ENCODE data around the gene RHOF.
"Not testable (repeated sequence)": the region's sequence is repeated elsewhere in the genome, so short reads cannot be mapped to it uniquely, and the experiment has no call there.

RHOF gene

GRCh38 chr12:121791671-121792551, 1.6 kb downstream of the RHOF start:
- FAIRE-seq: no peak

GRCh38 chr12:121790785-121791184, 2.7 kb downstream of the RHOF start:
- FAIRE-seq: not testable (repeated sequence)

GRCh38 chr12:121789800-121790728, 3.4 kb downstream of the RHOF start:
- no peak for FAIRE-seq

- no peak for FAIRE-seq
Observed at GRCh38 chr12:121789233-121789781, 4.2 kb downstream of the RHOF start.

GRCh38 chr12:121788176-121788818, 5.2 kb downstream of the RHOF start:
- FAIRE-seq: no peak

GRCh38 chr12:121787063-121788025, 6.1 kb downstream of the RHOF start:
- no peak for FAIRE-seq

- no peak for FAIRE-seq
Observed at GRCh38 chr12:121786440-121786825, 7.1 kb downstream of the RHOF start.

GRCh38 chr12:121784460-121784859, 9.0 kb downstream of the RHOF start:
- FAIRE-seq: no peak

GRCh38 chr12:121783766-121784165, 9.7 kb downstream of the RHOF start:
- FAIRE-seq: no peak

- no peak for FAIRE-seq
Observed at GRCh38 chr12:121781998-121782979, 11.2 kb downstream of the RHOF start.

- peak; percentile 15 for FAIRE-seq
Observed at GRCh38 chr12:121781484-121781997, 11.9 kb downstream of the RHOF start.

- no peak for FAIRE-seq
Observed at GRCh38 chr12:121780429-121780828, 13.1 kb downstream of the RHOF start.

GRCh38 chr12:121779422-121779895, 14.0 kb downstream of the RHOF start:
- no peak for FAIRE-seq

GRCh38 chr12:121778567-121779421, 14.7 kb downstream of the RHOF start:
- FAIRE-seq: no peak

GRCh38 chr12:121776190-121777098, 17.0 kb downstream of the RHOF start:
- FAIRE-seq: no peak

GRCh38 chr12:121775501-121775900, 18.0 kb downstream of the RHOF start:
- FAIRE-seq: no peak

GRCh38 chr12:121774968-121775474, 18.5 kb downstream of the RHOF start:
- no peak for FAIRE-seq

Data from G401.6 (cell line).